ENCODE data around the gene UGT1A9.

UGT1A9 gene

GRCh38 chr2:233780771-233781170 is 109.1 kb downstream of the UGT1A9 start:
- DNase-seq (ENCODE audit: low spot score in 2 of 2) = no peak
- ATAC-seq (replicated peaks; ENCODE audit: extremely low read depth, poor library complexity, severe bottlenecking) = no peak
- Mint-ChIP-seq H3K27me3 (peaks cover 90% of the 10 kb centered on the region), H3K4me3 (no peak overlapping the region), H3K9me3 (peaks cover 4% of the 10 kb centered on the region), H3K4me1 (no peaks in the 10 kb centered on the region), H3K27ac (ENCODE audit: low read depth) (no peak overlapping the region), H3K36me3 (ENCODE audit: insufficient read depth) (no peaks in the 10 kb centered on the region)

GRCh38 chr2:233789554-233789953 is 117.9 kb downstream of the UGT1A9 start:
- no peak overlapping the region for H3K27ac Mint-ChIP-seq (ENCODE audit: low read depth)
- no peaks in the 10 kb centered on the region for H3K36me3 Mint-ChIP-seq (ENCODE audit: insufficient read depth)
- no peaks in the 10 kb centered on the region for H3K4me1 Mint-ChIP-seq
- ATAC-seq (replicated peaks; ENCODE audit: extremely low read depth, poor library complexity, severe bottlenecking) (no peak), DNase-seq (ENCODE audit: low spot score in 2 of 2) (no peak)
- H3K4me3 Mint-ChIP-seq = no peak overlapping the region
- H3K9me3 Mint-ChIP-seq = no peaks in the 10 kb centered on the region
- peaks cover 55% of the 10 kb centered on the region for H3K27me3 Mint-ChIP-seq

DNA sequence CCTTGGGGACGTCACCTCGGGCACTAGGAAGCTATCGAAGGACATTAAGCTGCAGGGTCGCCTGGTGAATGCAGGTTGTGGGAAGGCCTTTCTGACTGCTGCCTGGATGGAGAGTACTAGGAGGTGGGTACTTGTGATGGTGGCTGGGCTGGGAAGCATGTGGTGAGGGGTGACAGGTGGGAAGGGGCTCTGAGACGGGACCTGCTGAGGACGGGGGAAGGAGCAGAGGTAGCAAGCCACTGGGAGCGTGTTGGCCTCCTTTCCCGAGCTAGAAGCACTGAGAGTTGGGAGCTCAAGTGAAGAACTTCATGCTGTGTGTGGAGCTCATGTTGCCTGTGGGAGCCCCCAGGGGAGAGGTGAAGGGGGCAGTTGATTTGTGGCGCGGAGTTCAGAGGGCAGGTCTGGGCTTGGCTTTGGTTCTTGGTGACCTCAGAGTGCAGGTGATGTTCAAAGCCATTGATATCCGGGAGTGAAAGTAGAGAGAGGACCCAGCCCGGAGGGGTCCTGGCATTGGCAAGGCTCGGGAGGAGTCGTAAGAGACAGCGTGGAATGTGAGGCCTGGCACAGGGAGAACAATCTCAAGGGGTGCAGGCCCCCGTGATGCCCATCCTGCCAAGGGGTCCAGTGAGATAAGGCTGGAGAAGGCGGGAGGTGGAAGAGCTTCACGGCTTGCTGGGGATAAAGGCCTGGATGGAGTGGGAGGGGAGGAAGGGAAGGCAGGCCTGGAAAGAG is 119.6 kb downstream of the UGT1A9 start:
- H3K4me1 Mint-ChIP-seq = no peaks in the 10 kb centered on the region
- peaks cover 42% of the 10 kb centered on the region for H3K27me3 Mint-ChIP-seq
- no peak overlapping the region for H3K27ac Mint-ChIP-seq (ENCODE audit: low read depth)
- no peaks in the 10 kb centered on the region for H3K36me3 Mint-ChIP-seq (ENCODE audit: insufficient read depth)
- H3K4me3 Mint-ChIP-seq = no peak overlapping the region
- DNase-seq (ENCODE audit: low spot score in 2 of 2) (no peak), ATAC-seq (replicated peaks; ENCODE audit: extremely low read depth, poor library complexity, severe bottlenecking) (no peak)
- no peaks in the 10 kb centered on the region for H3K9me3 Mint-ChIP-seq

GRCh38 chr2:233791883-233792329 is 120.2 kb downstream of the UGT1A9 start:
- H3K27ac Mint-ChIP-seq (ENCODE audit: low read depth) = no peak overlapping the region
- no peaks in the 10 kb centered on the region for H3K9me3 Mint-ChIP-seq
- no peak for ATAC-seq (replicated peaks; ENCODE audit: extremely low read depth, poor library complexity, severe bottlenecking)
- no peak for DNase-seq (ENCODE audit: low spot score in 2 of 2)
- H3K27me3 Mint-ChIP-seq = peaks cover 37% of the 10 kb centered on the region
- no peak overlapping the region for H3K4me3 Mint-ChIP-seq
- H3K4me1 Mint-ChIP-seq = no peaks in the 10 kb centered on the region
- no peaks in the 10 kb centered on the region for H3K36me3 Mint-ChIP-seq (ENCODE audit: insufficient read depth)

- ATAC-seq (replicated peaks; ENCODE audit: extremely low read depth, poor library complexity, severe bottlenecking) (no peak), DNase-seq (ENCODE audit: low spot score in 2 of 2) (no peak)
- no peaks in the 10 kb centered on the region for H3K4me1 Mint-ChIP-seq
- no peaks in the 10 kb centered on the region for H3K36me3 Mint-ChIP-seq (ENCODE audit: insufficient read depth)
- peaks cover 37% of the 10 kb centered on the region for H3K27me3 Mint-ChIP-seq
- no peak overlapping the region for H3K27ac Mint-ChIP-seq (ENCODE audit: low read depth)
- H3K9me3 Mint-ChIP-seq = no peaks in the 10 kb centered on the region
- no peak overlapping the region for H3K4me3 Mint-ChIP-seq
These were observed 121.0 kb downstream of the UGT1A9 start for GRCh38 chr2:233792720-233793119.

GRCh38 chr2:233793465-233794127 is 121.9 kb downstream of the UGT1A9 start:
- H3K27me3 Mint-ChIP-seq = peaks cover 40% of the 10 kb centered on the region
- ATAC-seq (replicated peaks; ENCODE audit: extremely low read depth, poor library complexity, severe bottlenecking) (no peak), DNase-seq (ENCODE audit: low spot score in 2 of 2) (no peak)
- no peak overlapping the region for H3K27ac Mint-ChIP-seq (ENCODE audit: low read depth)
- no peaks in the 10 kb centered on the region for H3K4me1 Mint-ChIP-seq
- H3K36me3 Mint-ChIP-seq (ENCODE audit: insufficient read depth) = no peaks in the 10 kb centered on the region
- H3K9me3 Mint-ChIP-seq = no peaks in the 10 kb centered on the region
- no peak overlapping the region for H3K4me3 Mint-ChIP-seq

DNA sequence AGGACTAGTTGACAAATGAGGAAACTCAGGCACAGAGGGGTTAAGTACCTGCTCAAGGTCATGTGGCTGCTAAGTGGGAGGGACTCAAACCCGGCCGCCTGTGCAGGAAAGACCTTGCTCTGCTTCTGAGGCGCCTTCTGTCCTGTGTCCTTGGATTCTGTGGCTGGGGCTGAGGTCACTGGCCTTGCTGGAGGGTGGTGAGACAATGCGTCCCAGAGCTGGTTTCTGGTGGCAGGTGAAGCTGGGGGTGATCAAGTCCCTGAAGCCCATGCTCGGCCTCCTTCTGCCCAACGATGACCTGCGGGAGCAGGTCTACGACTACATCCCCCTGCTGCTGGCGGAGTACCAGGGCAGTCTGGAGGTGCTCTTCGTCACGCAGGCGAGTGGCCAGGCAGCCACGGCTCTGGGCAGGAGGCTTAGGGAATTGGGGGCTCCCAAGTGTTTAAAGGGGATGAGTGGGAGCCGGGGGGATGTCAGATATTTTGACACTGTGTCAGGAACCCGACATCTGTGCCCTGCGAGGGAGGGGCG is 122.5 kb downstream of the UGT1A9 start:
- H3K27ac Mint-ChIP-seq (ENCODE audit: low read depth) = no peak overlapping the region
- no peaks in the 10 kb centered on the region for H3K4me1 Mint-ChIP-seq
- no peak overlapping the region for H3K4me3 Mint-ChIP-seq
- DNase-seq (ENCODE audit: low spot score in 2 of 2) (no peak), ATAC-seq (replicated peaks; ENCODE audit: extremely low read depth, poor library complexity, severe bottlenecking) (no peak)
- no peaks in the 10 kb centered on the region for H3K9me3 Mint-ChIP-seq
- no peaks in the 10 kb centered on the region for H3K36me3 Mint-ChIP-seq (ENCODE audit: insufficient read depth)
- H3K27me3 Mint-ChIP-seq = peaks cover 41% of the 10 kb centered on the region

DNA sequence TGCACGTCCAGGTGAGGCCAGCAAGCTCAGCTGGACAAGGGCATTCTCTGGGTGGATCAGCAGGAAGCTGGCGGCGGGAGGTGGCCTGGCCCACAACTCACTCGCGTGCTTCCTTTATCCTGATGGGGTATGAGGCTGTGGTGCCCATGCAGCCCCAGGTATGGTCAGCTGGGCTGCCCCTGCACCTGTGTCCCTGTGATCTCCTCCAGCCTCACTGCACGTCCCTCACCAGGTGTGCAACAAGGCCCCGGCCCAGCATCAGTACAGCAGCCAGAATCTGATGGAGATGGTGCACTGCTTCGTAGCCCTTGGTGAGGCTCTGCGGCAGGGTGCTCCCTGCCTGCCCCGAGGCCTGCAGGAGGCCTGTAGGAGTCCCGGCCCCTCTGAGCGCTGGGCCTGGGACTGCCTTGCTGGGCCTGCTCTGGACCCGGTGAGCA is 124.1 kb downstream of the UGT1A9 start:
- peaks cover 41% of the 10 kb centered on the region for H3K27me3 Mint-ChIP-seq
- DNase-seq (ENCODE audit: low spot score in 2 of 2) (no peak), ATAC-seq (replicated peaks; ENCODE audit: extremely low read depth, poor library complexity, severe bottlenecking) (no peak)
- no peak overlapping the region for H3K4me3 Mint-ChIP-seq
- no peaks in the 10 kb centered on the region for H3K4me1 Mint-ChIP-seq
- no peaks in the 10 kb centered on the region for H3K36me3 Mint-ChIP-seq (ENCODE audit: insufficient read depth)
- no peaks in the 10 kb centered on the region for H3K9me3 Mint-ChIP-seq
- H3K27ac Mint-ChIP-seq (ENCODE audit: low read depth) = no peak overlapping the region

GRCh38 chr2:233796254-233796653 is 124.6 kb downstream of the UGT1A9 start:
- peaks cover 2% of the 10 kb centered on the region for H3K4me1 Mint-ChIP-seq
- H3K27me3 Mint-ChIP-seq = peaks cover 37% of the 10 kb centered on the region
- H3K4me3 Mint-ChIP-seq = no peak overlapping the region
- no peaks in the 10 kb centered on the region for H3K36me3 Mint-ChIP-seq (ENCODE audit: insufficient read depth)
- DNase-seq (ENCODE audit: low spot score in 2 of 2) (no peak), ATAC-seq (replicated peaks; ENCODE audit: extremely low read depth, poor library complexity, severe bottlenecking) (no peak)
- no peaks in the 10 kb centered on the region for H3K9me3 Mint-ChIP-seq
- H3K27ac Mint-ChIP-seq (ENCODE audit: low read depth) = no peak overlapping the region

GRCh38 chr2:233798335-233799086 is 126.8 kb downstream of the UGT1A9 start:
- H3K4me3 Mint-ChIP-seq = no peak overlapping the region
- ATAC-seq (replicated peaks; ENCODE audit: extremely low read depth, poor library complexity, severe bottlenecking) (no peak), DNase-seq (ENCODE audit: low spot score in 2 of 2) (peak in 1 of 2 donors; percentile 6)
- no peaks in the 10 kb centered on the region for H3K36me3 Mint-ChIP-seq (ENCODE audit: insufficient read depth)
- H3K4me1 Mint-ChIP-seq = peaks cover 8% of the 10 kb centered on the region
- H3K9me3 Mint-ChIP-seq = no peaks in the 10 kb centered on the region
- no peak overlapping the region for H3K27ac Mint-ChIP-seq (ENCODE audit: low read depth)
- peaks cover 30% of the 10 kb centered on the region for H3K27me3 Mint-ChIP-seq

- H3K36me3 Mint-ChIP-seq (ENCODE audit: insufficient read depth) = no peaks in the 10 kb centered on the region
- DNase-seq (ENCODE audit: low spot score in 2 of 2) = peak in 1 of 2 donors; percentile 4
- peaks cover 8% of the 10 kb centered on the region for H3K4me1 Mint-ChIP-seq
- no peak overlapping the region for H3K27ac Mint-ChIP-seq (ENCODE audit: low read depth)
- ATAC-seq (replicated peaks; ENCODE audit: extremely low read depth, poor library complexity, severe bottlenecking) = no peak
- no peaks in the 10 kb centered on the region for H3K9me3 Mint-ChIP-seq
- no peak overlapping the region for H3K4me3 Mint-ChIP-seq
- peaks cover 36% of the 10 kb centered on the region for H3K27me3 Mint-ChIP-seq
These were observed 127.5 kb downstream of the UGT1A9 start for GRCh38 chr2:233799087-233799665.

GRCh38 chr2:233799716-233800115 is 128.0 kb downstream of the UGT1A9 start:
- peaks cover 42% of the 10 kb centered on the region for H3K27me3 Mint-ChIP-seq
- DNase-seq (ENCODE audit: low spot score in 2 of 2) (no peak), ATAC-seq (replicated peaks; ENCODE audit: extremely low read depth, poor library complexity, severe bottlenecking) (no peak)
- H3K9me3 Mint-ChIP-seq = no peaks in the 10 kb centered on the region
- no peaks in the 10 kb centered on the region for H3K36me3 Mint-ChIP-seq (ENCODE audit: insufficient read depth)
- no peak overlapping the region for H3K4me3 Mint-ChIP-seq
- H3K4me1 Mint-ChIP-seq = peaks cover 8% of the 10 kb centered on the region
- H3K27ac Mint-ChIP-seq (ENCODE audit: low read depth) = no peak overlapping the region
